SKM-1 (cell line): ENCODE results near the gene TEX13D.
"Not testable (repeated sequence)": the region's sequence is repeated elsewhere in the genome, so short reads cannot be mapped to it uniquely, and the experiment has no call there.

Experiments
- DNase-seq: peaks from one replicate; lab custom pipeline; 2025; ENCODE audit not compliant: unreplicated experiment; lab: John Stamatoyannopoulos, UW

The TEX13D gene

DNA sequence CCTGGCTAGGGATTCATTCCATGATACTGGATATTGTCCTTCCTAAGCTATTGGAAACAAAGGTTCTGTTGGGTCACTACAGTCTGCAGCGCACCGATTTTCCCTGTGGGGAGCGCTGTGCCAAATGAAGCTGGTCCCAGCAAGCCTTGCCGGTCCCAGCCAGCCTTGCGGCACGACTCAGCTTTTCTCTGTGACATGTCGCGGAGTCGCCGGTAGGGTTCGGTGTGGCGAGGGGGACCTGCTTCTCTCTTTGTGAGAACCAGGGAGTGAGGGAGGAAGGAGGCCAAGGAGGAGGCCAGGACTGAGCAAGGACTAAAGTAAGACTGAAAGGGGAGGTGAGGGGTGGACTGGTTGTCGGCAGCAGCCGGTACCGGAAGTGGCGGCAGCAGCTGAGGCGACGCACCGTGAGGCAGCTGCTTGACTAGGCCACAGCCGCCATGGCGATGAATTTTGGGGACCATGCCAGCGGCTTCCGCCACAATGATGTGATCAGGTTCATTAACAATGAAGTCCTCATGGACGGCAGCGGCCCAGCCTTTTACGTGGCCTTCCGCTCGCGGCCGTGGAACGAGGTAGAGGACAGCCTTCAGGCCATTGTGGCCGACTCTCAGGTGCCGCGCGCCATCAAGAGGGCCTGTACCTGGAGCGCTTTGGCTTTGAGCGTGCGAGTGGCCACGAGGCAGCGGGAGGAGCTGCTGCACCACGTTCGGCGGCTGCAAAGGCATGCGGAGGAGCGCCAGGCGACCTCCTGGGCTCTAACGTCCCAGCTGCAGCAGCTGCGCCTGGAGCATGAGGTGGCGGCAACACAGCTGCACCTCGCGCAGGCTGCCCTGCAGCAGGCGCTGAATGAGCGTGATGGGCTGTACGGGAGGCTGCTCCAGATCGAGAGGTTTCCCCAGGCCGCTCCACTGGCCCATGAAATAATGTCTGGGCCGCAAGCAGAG is at the start of gene TEX13D:
TSS of gene TEX13D (plus strand) at position 180 of the 944 bp plus-strand sequence. CDS start at position 438, 258 bp downstream.
- no peak for DNase-seq

- DNase-seq: no peak
Measured at GRCh38 chrX:124289443-124289842, 43.0 kb upstream of the TEX13D start.

DNA sequence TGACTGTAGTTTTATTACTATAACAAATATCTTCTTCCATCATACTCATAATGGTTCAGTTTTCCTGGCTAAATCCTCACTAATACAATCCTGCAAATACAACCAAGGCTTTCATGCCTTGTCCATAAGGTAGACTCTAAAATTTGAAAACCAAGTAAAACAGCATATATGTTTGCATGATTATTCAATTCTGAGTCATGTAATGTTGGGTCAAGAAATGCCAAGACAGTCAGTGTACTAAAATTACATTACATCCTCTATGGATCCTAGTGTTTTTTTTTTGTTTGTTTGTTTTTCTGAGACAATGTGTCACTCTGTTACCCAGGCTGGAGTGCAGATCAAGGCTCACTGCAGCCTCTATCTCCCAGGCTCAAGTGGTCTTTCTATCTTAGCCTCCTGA is 38.6 kb upstream of the TEX13D start:
- no peak for DNase-seq

DNA sequence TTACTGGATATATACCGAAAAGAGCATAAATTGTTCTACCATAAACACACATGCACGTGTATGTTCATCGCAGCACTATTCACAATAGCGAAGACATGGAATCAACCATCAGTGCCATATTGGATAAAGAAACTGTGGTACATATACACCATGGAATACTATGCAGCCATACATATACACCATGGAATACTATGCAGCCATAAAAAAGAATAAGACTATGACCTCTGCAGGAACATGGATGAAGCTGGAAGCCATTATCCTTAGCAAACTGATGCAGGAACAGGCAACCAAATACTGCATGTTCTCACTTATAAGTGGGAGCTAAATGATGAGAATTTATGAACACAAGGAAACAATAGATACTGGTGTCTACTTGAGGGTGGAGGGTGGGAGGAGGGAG is 33.1 kb upstream of the TEX13D start:
- not testable (repeated sequence) for DNase-seq

- DNase-seq: no peak
Measured at GRCh38 chrX:124300405-124300804, 32.1 kb upstream of the TEX13D start.

GRCh38 chrX:124307253-124307907 is 25.1 kb upstream of the TEX13D start:
- DNase-seq: no peak

- DNase-seq: no peak
Measured at GRCh38 chrX:124325732-124326131, 6.7 kb upstream of the TEX13D start.

DNA sequence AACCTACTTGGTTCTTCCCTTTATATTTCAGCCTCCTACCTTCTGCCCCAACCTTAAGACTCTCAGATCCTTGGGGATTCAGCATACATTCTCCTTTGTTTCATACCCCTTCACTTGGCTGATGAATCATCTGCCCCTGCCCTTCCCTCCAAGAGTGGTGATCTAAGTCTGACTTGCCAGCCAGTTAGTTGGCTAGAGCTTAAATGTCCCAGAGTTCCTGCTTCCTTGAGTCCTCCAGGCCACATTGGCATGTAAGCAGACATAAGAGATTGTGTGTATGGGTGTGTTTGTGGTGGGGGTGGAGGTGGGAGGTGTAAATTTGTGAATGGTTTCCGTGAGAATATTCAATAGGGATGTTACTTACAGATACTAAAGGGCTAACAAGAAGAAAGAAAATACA is 3.7 kb upstream of the TEX13D start:
- no peak for DNase-seq

DNA sequence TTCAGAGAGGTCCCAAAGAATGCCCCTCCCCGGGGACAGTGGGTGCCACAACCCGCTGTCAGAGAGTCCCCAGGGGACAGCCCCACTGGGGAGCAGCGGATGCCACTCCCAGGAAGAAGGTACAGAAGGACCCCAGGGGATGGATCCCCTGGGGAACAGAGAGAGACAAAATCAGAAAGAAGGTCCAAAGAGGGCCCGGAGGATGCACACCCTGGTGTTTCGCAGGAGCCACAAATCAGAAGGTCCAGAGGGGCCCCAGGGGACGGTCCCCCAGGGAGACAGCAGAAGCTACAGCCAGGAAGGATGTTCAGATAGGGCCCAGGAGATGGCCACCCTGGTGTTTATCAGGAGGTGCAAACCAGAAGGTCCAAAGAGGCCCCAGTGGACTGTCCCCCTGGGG is 1.4 kb downstream of the TEX13D start:
- DNase-seq: no peak

- DNase-seq: not testable (repeated sequence)
Measured at GRCh38 chrX:124334555-124334954, 2.1 kb downstream of the TEX13D start.

DNA sequence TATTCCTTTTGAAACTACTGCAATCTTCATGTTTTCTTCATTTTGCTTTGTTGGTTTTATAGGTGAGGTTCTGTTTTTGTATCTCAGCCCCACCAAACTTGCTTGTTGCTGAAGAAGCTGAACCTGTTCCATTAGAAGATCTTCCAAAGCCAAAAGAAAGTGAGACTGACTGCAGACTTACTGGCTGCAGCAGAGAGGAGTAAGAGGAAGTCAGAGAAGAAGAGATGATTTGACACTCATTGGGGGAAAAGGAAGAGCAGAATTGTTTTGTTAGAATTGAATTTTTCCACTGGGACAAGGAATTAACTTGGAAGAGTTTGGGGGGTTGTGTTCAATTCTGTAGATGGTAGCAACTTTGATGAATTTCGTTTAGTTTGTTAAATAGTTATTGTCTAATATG is 3.1 kb downstream of the TEX13D start:
- DNase-seq: no peak

DNA sequence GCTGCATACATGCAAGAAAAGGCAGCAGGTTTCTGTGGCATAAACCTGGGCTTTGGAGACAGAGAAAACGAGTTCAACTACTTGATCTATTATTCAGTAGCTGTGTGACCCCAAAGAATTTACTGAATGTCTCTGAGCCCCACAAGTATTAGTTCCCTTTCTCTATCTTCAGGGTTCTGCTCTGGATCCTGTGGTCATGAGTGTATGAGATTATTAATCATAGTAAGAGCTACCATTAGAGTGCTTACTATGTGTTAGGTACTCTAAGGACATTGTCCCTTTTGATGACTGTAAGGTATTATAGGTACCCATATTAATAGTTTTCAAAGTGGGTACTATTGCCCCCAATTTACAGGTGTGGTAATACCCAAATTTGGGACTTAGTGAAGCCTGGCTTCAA is 5.5 kb downstream of the TEX13D start:
- DNase-seq: no peak

DNA sequence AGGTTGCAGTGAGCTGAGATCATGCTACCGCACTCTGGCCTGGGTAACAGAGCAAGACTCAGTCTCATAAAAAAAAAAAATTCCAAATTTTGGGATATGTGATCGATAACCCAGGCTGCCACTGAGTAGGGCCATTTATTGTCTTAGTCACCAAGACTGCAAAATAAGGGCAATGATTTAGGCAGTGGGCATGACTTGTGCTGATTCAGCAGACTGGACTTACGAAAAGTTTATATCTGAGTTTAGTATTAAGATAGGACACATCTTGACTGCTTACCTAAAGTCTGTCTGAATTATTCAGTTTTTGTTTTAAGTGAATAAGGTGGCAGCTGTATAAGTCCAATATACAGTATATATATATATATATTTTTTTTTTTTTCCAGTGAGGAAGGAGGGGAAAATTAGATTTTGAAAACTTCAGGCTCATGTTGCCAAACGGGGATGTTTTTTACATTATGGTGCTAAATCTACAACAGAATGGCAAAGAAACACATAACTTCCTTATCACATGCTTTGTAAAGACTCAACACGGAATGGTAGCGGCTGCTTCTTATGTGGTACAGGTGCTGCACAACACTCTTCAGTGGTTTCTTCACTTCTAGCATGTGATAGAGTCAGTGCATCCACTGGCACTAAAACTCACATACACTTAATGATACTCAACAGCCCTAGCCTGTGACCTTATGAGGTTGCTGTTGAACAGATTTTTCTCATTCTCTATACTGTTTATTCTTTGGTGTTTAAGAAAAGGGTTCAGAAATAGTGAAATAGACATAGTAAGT is 6.5 kb downstream of the TEX13D start:
- no peak for DNase-seq

DNA sequence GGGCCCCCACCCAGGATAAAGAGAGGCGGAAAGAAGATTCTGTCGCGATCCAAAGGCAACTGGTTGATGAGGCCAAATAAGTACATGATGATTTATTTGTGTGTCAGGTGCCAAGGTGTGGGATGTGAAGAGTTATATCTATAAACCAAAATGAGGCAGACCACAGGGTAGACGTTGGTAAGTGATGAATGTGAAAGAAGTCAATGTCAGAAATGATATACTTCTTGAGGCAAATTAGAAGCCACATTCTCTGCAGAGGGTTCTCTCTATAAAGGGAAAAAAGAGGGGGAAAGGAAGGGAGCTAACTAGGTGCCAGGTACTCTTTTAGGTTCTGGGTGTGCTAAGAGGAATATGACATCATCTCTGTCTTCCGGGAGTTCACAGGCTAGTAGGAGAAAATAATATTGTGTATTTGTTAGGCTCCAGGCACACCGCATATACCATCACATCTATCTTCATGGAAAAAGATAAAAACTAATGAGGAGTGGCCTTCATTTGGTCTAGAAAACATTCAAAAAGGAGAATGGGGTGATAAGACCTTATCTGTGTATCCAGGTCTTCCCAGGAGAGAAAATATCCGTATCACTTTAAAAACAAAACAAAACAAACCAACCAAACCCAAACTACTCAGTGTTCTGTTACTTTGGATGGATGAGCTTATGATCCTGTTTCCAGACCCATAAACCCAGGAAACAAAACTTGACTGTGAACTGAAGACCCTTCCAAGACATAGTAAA is 9.1 kb downstream of the TEX13D start:
- no peak for DNase-seq

- DNase-seq: no peak
Measured at GRCh38 chrX:124342174-124342867, 9.9 kb downstream of the TEX13D start.

DNA sequence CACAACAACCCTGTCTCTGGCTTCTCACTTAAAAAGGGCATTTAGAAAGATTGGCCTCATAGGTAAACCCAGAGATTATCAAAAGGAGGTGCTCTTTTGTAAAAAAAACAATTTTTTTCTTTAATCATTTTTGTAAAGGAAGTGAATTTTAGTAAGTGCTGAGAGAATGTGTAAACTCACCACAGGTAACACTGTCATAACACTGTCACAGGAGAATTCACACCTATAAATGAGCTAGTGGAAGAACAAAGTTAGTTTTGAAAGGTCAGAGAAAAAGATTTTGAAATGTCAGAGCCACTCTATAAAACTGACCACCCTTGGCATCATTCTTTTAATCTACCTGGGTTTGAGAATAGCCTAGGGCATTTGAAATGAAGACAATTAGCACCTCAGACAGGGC is 10.6 kb downstream of the TEX13D start:
- DNase-seq: no peak

DNA sequence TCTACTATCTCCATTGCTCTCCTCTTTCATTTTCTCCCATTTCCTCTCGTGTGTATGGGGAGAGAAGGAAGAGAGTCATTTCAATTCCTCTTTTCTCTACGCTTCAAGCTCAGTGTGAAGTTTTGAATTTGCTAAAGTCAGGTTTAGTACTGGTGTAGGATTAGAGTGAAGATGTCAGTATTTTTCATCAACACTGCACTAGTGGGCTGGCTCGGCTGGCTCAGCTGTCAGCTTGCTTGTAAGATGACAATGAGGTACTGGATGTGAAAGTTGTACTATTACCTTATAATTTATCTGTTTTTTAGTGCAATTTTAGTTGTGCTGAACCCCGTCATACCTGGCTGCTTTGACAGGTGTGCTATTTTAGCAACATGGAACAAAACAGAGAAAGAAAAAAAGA is 11.8 kb downstream of the TEX13D start:
- DNase-seq: no peak

DNA sequence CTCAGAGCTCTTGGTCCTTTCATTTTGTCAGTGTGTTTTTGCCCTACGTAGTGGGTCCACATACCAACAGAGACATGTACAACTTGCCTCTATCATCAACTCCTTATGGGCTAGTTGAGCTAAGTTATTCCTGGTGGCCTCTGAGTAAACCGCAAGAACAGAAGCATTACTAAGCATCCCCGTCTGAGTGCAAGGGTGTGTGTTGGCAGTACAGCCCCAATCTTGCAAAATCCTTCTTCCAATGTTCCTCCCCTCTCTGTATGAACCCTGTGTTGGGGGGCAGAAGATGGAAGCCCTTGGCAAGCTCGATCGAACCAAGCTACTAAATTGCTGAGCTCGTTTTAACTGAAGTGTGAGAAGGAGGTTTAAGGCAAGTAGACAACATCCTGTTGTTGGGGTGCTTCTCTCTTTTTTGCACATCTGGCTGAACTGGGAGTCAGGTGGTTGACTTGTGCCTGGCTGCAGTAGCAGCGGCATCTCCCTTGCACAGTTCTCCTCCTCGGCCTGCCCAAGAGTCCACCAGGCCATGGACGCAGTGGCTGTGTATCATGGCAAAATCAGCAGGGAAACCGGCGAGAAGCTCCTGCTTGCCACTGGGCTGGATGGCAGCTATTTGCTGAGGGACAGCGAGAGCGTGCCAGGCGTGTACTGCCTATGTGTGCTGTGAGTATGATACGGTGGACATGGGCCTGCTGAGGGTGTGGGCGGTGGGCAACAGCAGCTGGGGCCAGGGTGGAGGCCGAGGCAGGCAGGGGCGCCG is 13.8 kb downstream of the TEX13D start, which contains the start of gene SH2D1A:
TSS of gene SH2D1A (plus strand) at position 447 of the 760 bp plus-strand sequence. CDS start at position 527, 80 bp downstream.
- no peak for DNase-seq

DNA sequence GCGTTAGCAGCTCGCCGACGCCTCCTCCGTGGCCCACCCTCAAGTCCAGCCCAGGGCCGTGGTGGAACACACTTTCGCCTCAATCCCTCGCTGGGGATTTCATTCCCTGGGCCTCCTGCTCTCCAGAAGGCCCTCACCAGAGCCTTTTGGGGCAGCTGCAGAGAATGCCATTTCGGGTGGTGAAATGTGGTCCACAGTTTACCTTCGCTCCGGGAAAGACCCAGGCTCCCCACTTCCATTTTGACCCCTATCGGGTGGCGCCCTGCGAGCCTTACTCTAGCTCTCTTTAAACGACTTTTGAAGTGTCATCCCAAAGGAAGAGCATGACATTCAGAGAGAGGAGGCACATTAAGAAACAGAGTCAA is 14.4 kb downstream of the TEX13D start:
- no peak for DNase-seq
